Kidney tubule cell (primary cell): Measurements from ENCODE around the gene GFOD1.
A peak's percentile ranks its signal among the peaks of the same experiment; 100 is the strongest.

Source experiments
- DNase-seq: peaks from one replicate; pipeline ENCODE4 v3.0.0-alpha.2; 2018; ENCODE audit warnings: low spot score

GFOD1 gene

GRCh38 chr6:13485923-13486562 is 1.4 kb downstream of the GFOD1 start:
- peak; percentile 53 for DNase-seq

DNA sequence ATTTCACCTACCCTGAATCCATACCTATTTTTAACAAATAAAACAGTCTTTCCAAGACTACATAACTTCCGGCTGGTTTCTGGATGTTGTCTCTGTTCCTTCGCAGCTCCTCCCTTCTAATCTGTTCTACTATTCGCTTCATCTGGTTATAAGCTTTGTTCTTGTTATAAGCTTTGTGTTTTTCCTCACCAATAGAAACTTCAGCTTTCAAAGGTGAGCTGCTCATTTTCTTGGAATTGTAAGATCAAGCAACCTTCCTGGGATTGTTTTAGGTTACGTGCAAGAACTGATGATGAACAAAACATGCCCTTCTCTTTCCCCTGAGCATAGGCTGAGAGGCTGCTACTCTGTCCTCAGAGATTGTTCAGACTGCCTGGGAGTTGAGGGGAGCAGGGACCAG is 2.1 kb downstream of the GFOD1 start:
- no peak for DNase-seq

GRCh38 chr6:13484827-13485226 is 2.6 kb downstream of the GFOD1 start:
- no peak for DNase-seq

DNA sequence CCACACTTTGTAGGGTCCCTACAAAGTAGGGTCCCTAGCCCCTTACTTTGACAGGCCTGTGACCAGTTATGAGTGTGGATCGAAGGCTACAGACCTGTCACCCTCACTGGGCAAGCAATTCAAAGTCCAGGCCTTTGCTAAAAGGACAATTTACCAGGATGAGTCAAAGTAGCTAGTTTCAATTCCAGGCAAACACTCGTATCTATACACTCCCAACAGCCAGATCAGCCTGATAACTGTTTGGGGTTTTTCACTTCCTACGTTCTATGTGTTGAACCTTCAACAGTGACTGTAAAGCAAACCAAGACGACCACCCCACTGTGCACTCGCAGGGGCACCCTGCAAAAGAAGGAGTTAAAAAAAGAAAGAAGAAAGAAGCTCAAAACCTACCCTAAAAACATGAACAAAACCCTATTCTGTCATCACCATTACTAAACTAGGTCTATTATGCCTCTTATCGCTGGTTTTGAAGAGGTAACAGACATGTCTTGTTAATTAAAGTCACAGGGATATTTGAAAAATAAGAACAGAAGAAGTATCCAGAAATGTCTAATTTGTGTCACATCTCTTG is 3.2 kb downstream of the GFOD1 start:
- no peak for DNase-seq

DNA sequence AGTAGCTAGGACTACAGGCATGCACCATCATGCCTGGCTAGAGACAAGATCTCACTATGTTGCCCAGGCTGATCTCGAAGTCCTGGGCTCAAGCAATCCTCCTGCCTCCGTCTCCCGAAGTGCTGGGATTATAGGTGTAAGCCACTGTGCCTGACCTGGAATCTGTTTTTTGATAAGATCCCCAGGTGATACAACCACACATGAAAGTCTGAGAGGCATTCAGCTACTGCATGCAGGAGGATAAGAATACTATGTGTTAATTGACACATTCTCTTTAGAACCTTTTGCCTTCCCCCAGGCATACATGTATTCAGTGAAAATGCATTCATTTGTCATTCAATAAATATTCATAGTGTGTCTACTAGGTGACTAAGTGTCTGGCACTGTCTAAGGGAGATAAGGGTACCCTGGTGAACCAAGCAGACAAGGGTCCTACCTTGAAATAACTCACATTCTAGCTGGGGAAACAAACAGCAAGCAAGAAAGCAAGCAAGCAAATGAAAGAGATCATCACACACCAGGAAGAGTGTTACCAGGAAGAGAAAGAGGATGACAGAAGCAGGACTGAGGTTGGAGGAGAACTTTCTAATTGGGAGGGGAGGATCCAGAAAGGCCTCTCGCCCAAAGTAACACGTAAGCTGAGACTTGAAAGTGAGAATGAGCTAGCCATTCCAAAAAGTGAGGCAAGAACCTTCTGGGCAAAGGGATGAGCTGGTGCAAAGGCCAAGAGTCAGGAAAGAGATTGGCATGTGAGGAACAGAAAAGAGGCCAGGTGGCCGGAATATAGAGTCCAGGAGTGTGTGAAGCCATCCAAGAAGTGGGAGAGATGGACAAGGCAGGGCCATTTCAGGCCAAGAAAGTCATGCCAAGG is 6.5 kb downstream of the GFOD1 start:
- DNase-seq = peak; percentile 81

DNA sequence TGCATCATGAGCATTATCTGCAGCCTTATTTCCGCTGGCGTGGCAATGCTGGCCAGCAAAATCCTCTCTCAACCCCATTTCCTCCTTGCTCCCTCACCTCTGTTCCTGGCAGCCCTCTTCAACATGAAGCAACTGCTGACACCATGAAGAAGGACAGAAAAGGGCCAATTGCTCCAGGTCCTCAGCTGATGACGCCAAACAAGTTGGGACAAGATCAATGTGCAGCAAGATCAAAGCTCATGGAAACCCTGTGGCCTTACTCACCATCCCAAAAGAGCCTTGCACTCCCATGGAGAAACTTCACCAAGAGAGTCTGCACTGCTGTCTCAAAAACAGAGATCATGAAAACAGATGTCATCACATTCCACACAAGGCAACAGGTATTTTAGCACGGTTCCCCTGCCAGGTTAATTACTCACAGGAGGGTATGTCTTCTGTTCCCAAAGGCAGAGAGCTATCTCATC is 7.4 kb downstream of the GFOD1 start:
- peak; percentile 60 for DNase-seq

- DNase-seq = no peak
Measured at GRCh38 chr6:13479206-13479800, 8.1 kb downstream of the GFOD1 start.

- no peak for DNase-seq
Measured at GRCh38 chr6:13478525-13478966, 8.9 kb downstream of the GFOD1 start.

GRCh38 chr6:13474787-13475186 is 12.6 kb downstream of the GFOD1 start:
- DNase-seq = no peak

- peak; percentile 60 for DNase-seq
Measured at GRCh38 chr6:13474360-13474759, 13.0 kb downstream of the GFOD1 start.

DNA sequence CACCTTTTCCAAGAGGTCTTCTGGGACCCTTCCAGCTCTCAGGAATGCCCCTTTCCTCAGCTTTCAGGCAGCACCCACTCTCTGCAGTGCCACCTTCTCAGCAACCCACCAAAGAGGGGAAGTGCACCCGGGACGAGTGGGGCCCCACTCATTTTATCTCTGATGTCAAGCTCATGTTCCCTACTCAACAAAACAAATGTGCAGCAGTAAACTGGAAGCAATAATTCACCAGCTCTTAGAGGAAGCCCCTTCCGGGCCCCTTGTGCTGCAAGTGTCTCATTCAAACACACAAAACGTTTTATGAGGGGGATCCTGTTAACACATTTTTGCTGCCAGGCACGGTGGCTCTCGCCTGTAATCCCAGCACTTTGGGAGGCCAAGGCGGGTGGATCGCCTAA is 13.6 kb downstream of the GFOD1 start:
- no peak for DNase-seq

- peak; percentile 25 for DNase-seq
Measured at GRCh38 chr6:13472976-13473767, 14.2 kb downstream of the GFOD1 start.

DNA sequence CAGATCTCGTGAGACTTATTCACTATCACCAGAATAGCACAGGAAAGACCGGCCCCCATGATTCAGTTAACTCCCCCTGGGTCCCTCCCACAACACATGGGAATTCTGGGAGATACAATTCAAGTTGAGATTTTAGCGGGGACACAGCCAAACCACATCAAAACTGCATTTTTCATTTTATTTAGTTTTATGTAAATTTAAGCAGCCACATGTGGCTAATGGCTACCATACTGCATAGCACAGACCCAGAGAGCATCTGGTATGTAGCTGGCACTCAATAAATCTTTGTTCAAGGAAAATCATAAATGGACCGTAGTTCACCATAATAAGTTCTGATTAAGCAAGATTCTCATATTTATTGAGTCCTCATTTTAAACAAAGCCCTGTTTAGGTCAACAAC is 15.3 kb downstream of the GFOD1 start:
- no peak for DNase-seq

- no peak for DNase-seq
Measured at GRCh38 chr6:13471184-13471583, 16.2 kb downstream of the GFOD1 start.

DNA sequence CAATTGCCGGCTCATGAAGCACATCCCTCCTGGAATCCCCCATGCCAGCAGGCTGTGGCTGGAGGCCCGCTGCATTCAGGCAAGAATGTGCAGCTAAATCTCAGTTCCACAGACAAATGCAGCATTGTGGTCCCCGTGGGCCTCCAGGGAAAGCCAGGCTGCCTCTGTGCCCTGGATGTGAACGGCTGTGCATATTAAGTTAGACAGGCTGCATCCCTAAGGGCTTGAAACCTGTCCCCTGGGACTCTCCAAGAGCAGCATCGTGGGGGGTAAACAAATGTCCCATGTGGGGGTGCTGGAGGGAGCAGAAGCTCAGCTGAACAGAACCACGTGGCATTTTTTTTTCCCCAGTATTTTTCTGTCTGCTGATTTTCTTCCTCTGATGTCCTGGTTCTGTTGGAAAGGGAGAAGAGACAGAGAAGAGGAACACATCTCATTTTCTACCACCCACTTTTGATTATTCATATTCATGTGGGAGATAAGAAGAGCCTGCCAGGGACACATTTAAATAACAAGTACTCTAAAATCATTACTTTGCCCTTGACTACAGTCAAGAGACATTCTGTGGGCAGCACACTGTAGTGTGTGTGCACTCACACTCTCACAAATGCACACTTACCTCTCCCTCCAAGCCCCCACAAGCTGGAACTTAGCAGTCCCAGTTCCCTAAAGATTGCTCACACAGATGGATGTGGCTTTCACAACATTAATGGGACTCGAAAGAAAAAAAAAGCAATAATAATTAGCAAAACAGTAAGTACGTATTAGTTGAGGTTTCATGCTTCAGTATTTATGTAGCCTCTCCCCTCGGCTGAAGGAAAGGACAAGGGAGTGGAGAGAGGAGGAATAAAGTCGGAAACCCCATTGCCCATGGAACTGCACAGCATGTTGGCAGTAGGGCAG is 16.9 kb downstream of the GFOD1 start:
- DNase-seq = no peak

DNA sequence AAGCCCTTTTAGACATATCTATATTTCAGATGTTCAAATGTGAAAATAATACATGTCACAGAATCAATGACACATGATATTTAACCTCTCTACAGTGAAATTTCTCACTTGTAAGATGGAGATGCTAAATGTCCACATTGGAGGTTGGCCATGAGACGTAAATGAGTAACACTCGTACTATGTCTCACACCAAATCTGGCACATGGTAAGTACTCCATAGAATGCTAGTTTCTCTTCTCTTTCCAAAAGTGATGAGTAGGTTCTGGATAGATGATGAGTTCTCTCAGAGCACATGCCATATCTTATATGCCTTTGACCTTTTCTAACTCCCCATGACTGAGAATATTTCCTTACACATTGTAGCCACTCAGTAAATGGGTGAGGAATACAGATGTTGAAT is 17.7 kb downstream of the GFOD1 start:
- DNase-seq = no peak

GRCh38 chr6:13468839-13469238 is 18.6 kb downstream of the GFOD1 start:
- DNase-seq = no peak

DNA sequence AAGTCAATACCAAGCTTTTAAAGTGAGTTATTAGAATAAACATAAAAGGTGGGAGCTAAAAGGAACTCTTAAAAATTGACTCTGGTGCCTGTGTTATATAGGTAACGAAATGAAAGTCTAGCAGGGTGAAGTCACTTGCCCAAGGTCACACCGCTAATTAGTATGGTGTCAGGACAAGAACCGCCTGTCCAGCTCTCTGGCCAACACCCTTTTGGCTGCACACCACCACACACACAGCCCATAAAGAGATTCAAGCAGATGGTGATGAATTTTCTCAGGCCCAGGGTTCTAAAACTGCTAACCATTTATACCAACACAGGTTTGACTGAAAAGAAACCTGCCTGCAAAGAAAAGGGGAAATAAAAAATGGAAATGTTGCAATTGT is 20.2 kb downstream of the GFOD1 start:
- DNase-seq = no peak

- peak; percentile 41 for DNase-seq
Measured at GRCh38 chr6:13466304-13467215, 20.8 kb downstream of the GFOD1 start.

- DNase-seq = no peak
Measured at GRCh38 chr6:13465734-13466133, 21.7 kb downstream of the GFOD1 start.
